NCI-H82 (cell line): ENCODE results near the gene CUL1.
"Not testable (repeated sequence)": the region's sequence is repeated elsewhere in the genome, so short reads cannot be mapped to it uniquely, and the experiment has no call there.

ENCODE experiments used
- DNase-seq: peaks from one replicate; lab custom pipeline; 2025; lab: John Stamatoyannopoulos, UW

Gene CUL1

GRCh38 chr7:148697256-148698006, 1.3 kb upstream of the CUL1 start:
- DNase-seq, result peak; percentile 32

GRCh38 chr7:148698007-148698396, 701 bp upstream of the CUL1 start:
- peak; percentile 66 for DNase-seq

GRCh38 chr7:148699024-148699781, 500 bp downstream of the CUL1 start:
- DNase-seq, result peak; percentile 73

GRCh38 chr7:148699782-148700629, 1.3 kb downstream of the CUL1 start:
- DNase-seq, result peak; percentile 73

GRCh38 chr7:148700661-148701064, 2.0 kb downstream of the CUL1 start:
- DNase-seq, result peak; percentile 83

GRCh38 chr7:148701414-148701813, 2.7 kb downstream of the CUL1 start:
- peak; percentile 39 for DNase-seq

- no peak for DNase-seq
Measured at GRCh38 chr7:148702876-148703670, 4.4 kb downstream of the CUL1 start.

GRCh38 chr7:148703671-148703962, 4.9 kb downstream of the CUL1 start:
- DNase-seq, result not testable (repeated sequence)

GRCh38 chr7:148704189-148704588, 5.5 kb downstream of the CUL1 start:
- no peak for DNase-seq

- DNase-seq, result peak; percentile 52
Measured at GRCh38 chr7:148704970-148705369, 6.3 kb downstream of the CUL1 start.

GRCh38 chr7:148706368-148706767, 7.7 kb downstream of the CUL1 start:
- no peak for DNase-seq

- no peak for DNase-seq
Measured at GRCh38 chr7:148708026-148708885, 9.6 kb downstream of the CUL1 start.

GRCh38 chr7:148709014-148709413, 10.3 kb downstream of the CUL1 start:
- DNase-seq, result no peak

- DNase-seq, result not testable (repeated sequence)
Measured at GRCh38 chr7:148710426-148710825, 11.7 kb downstream of the CUL1 start.

- DNase-seq, result no peak
Measured at GRCh38 chr7:148711191-148712102, 12.7 kb downstream of the CUL1 start.

- DNase-seq, result no peak
Measured at GRCh38 chr7:148712678-148713329, 14.1 kb downstream of the CUL1 start.

GRCh38 chr7:148714498-148714897, 15.8 kb downstream of the CUL1 start:
- DNase-seq, result no peak

GRCh38 chr7:148715027-148715426, 16.3 kb downstream of the CUL1 start:
- no peak for DNase-seq

- no peak for DNase-seq
Measured at GRCh38 chr7:148717266-148717793, 18.6 kb downstream of the CUL1 start.
